ENCODE results near the gene MFRP.

Gene MFRP

GRCh38 chr11:119373921-119374631 is 27.6 kb upstream of the MFRP start (continued):
- TF ChIP-seq, protein P1, sequence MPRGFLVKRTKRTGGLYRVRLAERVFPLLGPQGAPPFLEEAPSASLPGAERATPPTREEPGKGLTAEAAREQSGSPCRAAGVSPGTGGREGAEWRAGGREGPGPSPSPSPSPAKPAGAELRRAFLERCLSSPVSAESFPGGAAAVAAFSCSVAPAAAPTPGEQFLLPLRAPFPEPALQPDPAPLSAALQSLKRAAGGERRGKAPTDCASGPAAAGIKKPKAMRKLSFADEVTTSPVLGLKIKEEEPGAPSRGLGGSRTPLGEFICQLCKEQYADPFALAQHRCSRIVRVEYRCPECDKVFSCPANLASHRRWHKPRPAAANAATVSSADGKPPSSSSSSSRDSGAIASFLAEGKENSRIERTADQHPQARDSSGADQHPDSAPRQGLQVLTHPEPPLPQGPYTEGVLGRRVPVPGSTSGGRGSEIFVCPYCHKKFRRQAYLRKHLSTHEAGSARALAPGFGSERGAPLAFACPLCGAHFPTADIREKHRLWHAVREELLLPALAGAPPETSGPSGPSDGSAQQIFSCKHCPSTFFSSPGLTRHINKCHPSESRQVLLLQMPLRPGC (tag by site-specific recombination; IDR thresholded peaks at IDR 0.05), result no peak
- TF ChIP-seq YY1 (tag by site-specific recombination; IDR thresholded peaks at IDR 0.05) (no peak), ZNF558 (tag by site-specific recombination; IDR thresholded peaks at IDR 0.05) (no peak), ZFP3 (tag by site-specific recombination; IDR thresholded peaks at IDR 0.05; ENCODE audit: low read depth) (peak; percentile 65), KLF16 (tag by site-specific recombination; IDR thresholded peaks at IDR 0.05) (no peak), ZNF2 (tag by site-specific recombination; IDR thresholded peaks at IDR 0.05) (no peak), ZNF785 (tag by site-specific recombination; IDR thresholded peaks at IDR 0.05) (no peak), ZSCAN5A (tag by site-specific recombination; IDR thresholded peaks at IDR 0.05) (no peak), ZNF776 (tag by site-specific recombination; IDR thresholded peaks at IDR 0.05; ENCODE audit: borderline replicate concordance) (no peak), GFI1B (tag by site-specific recombination; IDR thresholded peaks at IDR 0.05) (no peak), ZNF660 (tag by site-specific recombination; IDR thresholded peaks at IDR 0.05) (0 out of 2 replicates have a peak, but pooled peaks have one; percentile 24), ZNF366 (tag by site-specific recombination; conservative IDR thresholded peaks at IDR 0.05) (no peak), ZNF174 (tag by site-specific recombination; IDR thresholded peaks at IDR 0.05) (no peak), KLF1 (tag by site-specific recombination; IDR thresholded peaks at IDR 0.05) (no peak), RBAK (tag by site-specific recombination; IDR thresholded peaks at IDR 0.05) (no peak), ZNF266 (tag by site-specific recombination; IDR thresholded peaks at IDR 0.05; ENCODE audit: low read depth) (no peak), GLIS1 (tag by site-specific recombination; IDR thresholded peaks at IDR 0.05) (no peak; the same call in 1 of the 2 replicates), ZNF654 (tag by site-specific recombination; IDR thresholded peaks at IDR 0.05; ENCODE audit: low read depth) (peak; percentile 88), TCF7L2 (IDR thresholded peaks at IDR 0.05; ENCODE audit: borderline replicate concordance, low read depth, low read length) (no peak), ZNF391 (tag by site-specific recombination; IDR thresholded peaks at IDR 0.05; ENCODE audit: borderline replicate concordance, low read depth) (no peak), PATZ1 (tag by site-specific recombination; IDR thresholded peaks at IDR 0.05) (no peak)
- TF ChIP-seq, protein P2, sequence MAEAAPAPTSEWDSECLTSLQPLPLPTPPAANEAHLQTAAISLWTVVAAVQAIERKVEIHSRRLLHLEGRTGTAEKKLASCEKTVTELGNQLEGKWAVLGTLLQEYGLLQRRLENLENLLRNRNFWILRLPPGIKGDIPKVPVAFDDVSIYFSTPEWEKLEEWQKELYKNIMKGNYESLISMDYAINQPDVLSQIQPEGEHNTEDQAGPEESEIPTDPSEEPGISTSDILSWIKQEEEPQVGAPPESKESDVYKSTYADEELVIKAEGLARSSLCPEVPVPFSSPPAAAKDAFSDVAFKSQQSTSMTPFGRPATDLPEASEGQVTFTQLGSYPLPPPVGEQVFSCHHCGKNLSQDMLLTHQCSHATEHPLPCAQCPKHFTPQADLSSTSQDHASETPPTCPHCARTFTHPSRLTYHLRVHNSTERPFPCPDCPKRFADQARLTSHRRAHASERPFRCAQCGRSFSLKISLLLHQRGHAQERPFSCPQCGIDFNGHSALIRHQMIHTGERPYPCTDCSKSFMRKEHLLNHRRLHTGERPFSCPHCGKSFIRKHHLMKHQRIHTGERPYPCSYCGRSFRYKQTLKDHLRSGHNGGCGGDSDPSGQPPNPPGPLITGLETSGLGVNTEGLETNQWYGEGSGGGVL (tag by site-specific recombination; IDR thresholded peaks at IDR 0.05), result no peak
- TF ChIP-seq, protein P3, sequence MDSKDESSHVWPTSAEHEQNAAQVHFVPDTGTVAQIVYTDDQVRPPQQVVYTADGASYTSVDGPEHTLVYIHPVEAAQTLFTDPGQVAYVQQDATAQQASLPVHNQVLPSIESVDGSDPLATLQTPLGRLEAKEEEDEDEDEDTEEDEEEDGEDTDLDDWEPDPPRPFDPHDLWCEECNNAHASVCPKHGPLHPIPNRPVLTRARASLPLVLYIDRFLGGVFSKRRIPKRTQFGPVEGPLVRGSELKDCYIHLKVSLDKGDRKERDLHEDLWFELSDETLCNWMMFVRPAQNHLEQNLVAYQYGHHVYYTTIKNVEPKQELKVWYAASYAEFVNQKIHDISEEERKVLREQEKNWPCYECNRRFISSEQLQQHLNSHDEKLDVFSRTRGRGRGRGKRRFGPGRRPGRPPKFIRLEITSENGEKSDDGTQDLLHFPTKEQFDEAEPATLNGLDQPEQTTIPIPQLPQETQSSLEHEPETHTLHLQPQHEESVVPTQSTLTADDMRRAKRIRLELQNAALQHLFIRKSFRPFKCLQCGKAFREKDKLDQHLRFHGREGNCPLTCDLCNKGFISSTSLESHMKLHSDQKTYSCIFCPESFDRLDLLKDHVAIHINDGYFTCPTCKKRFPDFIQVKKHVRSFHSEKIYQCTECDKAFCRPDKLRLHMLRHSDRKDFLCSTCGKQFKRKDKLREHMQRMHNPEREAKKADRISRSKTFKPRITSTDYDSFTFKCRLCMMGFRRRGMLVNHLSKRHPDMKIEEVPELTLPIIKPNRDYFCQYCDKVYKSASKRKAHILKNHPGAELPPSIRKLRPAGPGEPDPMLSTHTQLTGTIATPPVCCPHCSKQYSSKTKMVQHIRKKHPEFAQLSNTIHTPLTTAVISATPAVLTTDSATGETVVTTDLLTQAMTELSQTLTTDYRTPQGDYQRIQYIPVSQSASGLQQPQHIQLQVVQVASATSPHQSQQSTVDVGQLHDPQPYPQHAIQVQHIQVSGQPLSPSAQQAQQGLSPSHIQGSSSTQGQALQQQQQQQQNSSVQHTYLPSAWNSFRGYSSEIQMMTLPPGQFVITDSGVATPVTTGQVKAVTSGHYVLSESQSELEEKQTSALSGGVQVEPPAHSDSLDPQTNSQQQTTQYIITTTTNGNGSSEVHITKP (tag by site-specific recombination; IDR thresholded peaks at IDR 0.05), result no peak

Measured in HEK293 (cell line).